UCSD-AML1 (cell line): Measurements from ENCODE around the gene ALX4.

Source experiments
- DNase-seq: peaks from one replicate; lab custom pipeline; 2025; ENCODE audit not compliant: unreplicated experiment; lab: John Stamatoyannopoulos, UW

ALX4 gene

DNA sequence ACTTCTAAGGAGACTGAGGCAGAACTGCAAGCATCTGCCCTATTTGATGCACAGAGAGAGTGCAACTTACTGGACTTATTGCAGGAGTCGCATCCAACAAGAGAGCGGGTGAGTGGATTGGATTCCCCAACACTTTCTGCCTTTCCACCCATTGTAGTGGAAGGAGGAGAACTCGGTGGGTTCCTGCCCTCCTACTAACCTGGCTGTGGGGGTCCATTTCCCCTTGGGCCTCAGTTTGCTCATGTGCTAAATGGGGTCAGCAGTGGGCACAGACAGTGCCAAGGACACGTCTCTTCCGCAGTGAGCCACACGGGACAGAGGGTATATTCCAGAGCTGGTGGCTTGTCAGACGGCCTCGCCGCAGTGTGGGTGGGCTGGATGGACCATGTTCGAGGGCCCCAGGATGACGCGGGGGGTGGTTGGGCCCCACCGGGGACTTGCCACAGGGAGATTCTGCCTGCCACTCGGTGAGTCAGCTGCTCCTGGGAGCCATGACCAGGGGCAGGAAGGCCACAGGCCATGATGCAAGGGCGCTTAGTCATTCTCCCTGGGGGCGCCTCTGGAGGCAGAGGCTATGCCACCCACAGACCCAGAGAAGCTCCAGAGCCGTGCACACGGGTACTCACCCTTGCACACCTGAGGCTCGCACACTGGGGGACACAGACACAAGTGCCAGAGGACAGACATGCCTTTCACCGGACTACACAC, 8.2 kb downstream of the ALX4 start:
- peak; percentile 25 for DNase-seq

DNA sequence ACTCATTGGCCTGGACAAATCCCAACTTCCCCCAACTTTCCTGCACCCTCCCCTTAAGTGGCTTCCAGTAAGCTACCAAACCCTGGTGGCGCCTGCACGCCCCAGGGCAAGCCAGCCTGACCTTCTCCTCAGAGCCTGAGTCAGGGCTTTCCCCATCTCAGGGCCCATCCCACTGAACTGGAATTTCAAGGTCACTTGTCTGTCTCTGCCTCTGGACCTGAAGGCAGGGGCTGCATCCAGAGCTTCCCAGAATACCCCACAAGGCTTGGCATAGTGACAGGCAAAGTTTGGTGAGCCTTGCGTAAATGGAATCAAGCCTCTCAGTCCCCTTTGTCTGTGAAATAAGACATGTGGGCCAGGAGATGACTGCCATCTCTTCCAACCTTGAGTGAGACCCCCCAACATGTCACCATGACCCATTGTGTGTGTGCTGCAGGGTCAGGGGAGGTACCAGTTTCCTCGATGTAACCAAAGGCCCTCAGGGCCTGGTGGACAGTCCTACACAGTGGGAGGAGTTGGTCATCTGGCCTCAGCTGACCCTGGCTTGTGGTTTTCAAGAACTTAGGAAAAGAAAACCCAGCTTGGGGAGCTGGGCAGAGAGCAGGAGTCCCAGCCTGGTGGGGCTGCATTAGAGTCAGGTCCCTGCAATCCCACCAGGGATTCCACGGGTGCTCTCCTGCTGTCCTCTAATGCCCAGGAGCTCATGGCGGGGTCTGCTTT, 8.9 kb downstream of the ALX4 start:
- no peak for DNase-seq

DNA sequence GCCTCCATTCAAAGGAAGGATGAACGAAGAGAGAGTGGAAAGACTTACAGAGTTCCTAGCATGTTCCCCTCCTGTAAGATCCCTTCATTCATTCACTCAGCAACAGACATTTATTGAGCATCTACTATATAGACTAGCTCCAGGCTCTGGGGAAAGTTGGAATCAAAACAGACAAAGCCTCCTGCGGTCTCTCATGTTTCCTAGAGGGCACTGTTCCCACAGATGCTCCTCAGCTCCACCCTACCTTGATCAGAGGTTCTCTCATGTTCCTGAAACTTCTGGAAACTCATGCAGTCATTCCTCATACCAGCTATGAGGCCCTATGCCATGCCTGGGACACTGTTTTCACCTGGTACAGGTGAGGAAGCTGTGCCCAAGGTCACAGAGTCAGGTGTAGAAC, 11.1 kb downstream of the ALX4 start:
- DNase-seq = no peak

DNA sequence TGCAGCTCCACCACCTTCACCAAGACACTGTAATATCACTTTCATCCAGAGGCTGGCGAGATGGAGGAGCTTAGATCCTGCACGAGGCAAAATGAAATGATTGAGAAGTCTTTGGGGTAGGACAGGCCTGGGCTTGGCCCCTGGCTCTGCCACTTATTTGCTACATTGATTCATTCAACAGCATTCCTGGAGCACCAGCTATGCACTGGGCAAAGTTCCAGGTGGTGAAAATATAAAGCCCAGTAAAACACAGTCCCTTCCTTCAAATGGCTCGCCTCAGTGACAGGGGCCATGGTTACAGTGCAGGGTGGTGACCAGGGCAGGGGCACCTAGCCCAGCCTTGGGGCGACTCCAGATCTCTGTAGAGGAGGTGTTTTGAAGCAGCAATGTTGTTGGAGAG, 19.7 kb downstream of the ALX4 start:
- DNase-seq = no peak

DNA sequence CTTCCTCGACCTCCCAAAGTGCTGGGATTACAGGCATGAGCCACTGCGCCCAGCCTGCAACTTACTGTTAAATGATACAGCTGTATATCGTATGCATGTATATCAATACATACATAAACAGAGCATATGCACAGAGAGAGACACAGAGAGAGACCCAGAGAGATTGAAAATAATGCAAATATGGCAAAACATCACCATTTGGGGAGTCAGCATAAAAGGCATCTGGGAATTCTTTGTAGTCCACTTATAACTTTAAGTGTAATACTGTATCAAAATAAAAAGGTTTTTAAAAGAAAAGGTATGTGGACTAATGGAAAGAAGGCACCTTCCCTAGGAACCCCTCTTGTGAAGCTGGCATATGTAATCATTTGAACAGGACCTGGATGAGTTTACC, 21.8 kb downstream of the ALX4 start:
- no peak for DNase-seq

DNA sequence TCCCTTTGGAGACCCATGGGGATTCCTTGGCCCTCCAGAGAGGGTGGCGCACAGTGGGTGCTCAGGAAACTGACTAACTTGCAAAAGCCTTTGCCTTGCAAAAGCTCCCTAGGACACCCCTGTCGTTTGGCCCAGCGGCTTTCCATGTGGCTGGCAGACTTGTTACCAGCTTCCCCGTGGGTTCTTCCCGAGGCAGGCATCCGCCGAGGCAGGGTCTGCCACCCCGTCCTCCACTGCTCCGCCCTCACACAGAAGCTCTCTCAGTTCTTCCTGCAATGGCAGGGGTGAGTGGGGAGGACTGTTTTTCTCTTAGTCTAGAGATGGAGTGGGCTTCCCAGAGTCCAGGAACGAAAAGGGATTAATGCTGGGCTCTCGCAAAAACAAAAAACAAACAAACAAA, 23.0 kb downstream of the ALX4 start:
- no peak for DNase-seq

DNA sequence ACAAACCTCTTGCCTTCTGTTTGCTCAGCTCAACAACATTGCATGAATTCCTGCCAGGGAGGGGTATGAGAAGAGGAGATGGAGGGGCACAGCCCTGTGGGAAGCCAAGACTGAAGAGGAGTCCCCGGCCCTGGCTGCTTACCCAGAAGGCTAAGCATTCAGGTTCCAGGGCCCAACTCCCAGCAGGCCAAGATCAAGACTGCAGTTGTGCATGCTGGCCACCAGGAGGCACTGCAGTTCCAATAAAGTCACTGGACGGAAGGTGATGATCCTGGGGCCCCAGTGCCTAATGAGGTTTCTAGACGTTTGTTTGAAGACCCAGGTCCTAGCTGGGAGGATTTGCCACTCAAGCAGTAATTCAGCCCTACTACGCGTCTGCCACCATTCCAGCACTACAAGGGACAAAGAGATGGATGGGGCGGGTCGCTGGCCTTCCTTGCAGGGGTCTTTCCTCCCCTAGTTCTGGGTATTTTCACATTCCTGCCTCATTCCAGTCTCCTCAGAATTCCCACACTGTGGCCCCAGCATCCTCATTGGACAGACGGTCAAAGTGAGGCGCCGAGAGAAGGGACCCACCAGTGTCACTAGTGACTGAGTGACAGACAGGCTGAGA, 23.6 kb downstream of the ALX4 start:
- peak; percentile 49 for DNase-seq

DNA sequence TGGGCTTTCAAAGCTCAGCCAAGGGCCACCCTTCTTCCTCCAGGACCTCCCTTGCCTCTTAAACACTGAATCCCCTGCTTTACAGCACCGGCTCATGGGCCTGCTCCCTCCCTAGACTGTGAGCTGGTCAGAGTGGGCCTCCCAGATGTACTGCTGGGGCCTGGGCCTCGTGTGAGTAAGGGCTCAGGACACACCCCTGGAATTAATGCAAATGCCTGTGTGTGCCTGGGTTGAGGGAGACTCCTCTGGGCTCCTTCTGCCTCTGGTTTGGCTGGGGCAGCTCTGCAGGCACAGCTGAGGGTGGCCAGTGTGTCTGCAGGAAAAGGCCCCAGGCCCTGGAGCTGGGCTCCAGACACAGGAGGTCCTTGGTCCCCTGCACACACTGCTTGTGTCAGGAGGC, 24.2 kb downstream of the ALX4 start:
- no peak for DNase-seq

DNA sequence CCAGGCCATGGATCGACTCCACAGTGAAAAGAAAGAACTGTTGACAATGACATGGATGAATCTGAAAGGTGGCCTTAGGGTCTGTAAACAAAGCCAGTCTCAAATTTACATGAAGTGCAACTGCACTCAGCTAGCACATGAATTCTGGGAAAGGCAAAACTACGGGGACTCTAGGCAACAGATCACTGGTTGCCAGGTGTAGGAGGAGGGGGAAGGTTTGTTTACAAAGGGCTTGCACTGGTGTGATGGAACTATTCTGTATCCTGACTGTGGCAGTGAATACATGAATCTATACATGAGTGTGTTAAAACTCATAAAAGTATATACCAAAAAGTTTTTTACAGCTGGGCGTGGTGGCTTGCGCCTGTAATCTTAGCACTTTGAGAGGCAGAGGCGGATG, 27.3 kb downstream of the ALX4 start:
- no peak for DNase-seq

DNA sequence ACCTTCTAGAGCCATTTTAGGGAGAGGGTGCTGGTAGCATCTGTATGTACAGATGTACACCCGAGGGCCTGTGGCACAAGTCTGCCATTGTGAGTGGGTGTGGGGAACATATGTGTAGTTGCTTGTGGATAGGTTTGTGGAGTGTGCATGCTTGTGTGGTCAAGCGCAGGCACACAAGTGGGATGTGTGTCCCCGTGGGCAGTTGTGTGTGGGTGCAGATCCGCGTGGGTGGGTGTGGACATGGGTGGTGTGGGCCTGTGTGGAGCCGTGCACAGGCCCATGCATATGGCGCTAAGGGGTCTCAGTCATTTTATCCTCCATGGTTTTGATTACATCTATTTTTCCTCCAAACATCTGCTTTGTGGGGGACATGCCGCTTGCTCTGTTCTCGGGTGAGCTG, 28.8 kb downstream of the ALX4 start:
- no peak for DNase-seq

DNA sequence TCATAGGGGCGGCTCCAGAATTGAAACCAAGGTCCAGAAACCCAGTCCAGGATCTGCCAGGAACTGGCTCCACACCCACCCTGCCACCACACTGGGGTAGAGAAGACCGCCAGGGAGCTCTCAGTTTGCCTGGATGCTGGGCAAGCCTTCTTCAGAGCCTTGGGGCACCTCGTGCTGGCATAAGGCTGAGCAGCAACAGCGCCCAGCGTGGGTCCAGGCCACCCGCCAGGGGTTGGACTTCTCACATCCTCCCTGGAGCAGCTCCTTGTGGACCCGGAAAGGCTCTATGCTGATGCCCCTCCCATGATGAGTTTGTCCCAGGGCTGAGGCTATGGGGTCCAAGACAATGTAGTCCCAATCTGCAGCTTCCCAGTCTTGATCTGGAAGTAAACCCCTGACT, 29.7 kb downstream of the ALX4 start:
- DNase-seq = no peak

DNA sequence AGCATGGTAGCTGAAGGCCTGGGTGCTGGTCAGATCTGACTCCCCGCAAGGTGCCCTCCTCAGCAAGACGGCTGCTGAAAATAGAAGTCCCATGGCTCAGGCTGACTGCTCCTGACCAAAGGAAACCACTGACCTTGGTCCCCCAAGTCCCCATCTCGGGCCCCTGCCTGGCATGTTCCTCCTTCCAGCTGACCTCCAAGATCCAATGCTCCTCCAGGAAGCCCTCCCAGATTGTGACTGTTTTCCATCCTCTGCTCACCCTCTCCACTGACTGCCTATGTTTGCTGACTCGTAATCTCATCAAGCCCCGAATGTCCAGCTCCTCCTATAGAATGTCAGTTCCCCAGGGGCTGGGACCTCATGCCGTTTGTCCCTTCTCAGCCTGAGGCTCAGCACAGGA, 30.5 kb downstream of the ALX4 start:
- DNase-seq = no peak

DNA sequence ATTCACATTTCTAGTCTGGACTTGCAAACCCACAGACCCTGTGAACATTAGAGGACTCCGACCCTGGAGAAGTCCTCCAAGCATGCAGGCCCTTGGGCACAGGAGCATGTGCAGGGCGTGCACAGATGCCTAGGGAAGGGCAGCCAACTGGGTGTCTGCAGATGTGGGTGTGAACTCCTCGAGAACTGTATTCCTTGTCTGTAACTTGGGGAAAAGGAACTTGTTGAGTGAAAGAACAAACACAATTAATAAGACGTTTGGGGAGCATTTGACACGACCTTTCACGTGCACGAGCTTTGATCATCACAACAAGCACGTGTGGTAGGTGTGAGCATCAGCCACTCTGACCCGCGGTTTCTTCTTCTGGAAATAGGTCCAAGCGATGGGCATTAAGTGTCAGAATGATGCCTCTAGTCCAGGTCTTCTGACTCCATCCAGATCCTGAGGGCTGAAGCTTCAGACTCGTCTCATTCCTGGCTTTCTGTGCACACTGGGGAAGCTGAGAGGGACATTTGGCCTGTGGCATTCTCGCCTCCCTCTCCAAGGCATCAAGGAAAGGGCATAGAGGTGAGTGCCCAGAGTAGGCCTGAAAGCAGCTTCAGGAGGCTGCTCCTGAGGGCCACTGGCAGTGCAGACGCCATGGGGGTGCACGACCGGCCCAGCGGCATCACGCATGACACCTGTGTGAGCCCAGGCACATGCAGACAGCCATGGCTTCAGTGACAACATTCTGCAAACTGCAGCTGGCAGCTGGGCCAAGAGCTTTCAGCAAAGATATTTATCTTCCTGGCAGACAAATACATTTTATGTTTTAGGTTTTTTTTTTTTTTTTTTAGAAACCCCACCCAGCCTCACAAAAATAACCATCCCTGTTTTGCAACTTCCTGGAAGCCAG, 32.5 kb downstream of the ALX4 start:
- no peak for DNase-seq

DNA sequence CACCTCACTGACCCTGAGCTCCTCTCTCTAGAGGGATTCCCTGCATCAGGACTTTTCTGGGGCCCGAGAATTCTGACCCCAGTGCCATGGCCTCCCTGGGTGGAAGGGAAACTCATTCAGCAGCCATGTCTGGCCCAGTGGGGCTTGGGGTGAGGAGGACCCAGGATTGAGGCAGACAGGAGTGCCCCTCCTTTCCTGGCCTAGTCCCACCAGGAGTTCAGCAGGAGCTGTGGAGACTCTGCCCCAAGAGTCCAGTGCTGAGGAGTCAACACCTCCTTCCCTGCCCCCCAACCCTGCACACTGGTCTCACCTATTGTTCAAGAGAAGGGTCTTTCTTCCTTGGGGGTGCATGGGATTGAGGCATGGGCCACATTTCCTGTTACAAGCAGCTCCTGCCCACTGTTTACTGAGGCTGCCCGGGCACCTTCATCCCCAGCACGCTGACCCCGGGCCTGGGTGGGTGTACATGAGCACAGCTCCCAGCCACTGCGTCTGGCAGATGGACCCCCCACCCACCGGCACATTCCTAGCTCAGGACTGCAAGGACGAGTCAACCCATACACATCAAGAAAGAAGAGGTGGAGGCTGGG, 33.9 kb downstream of the ALX4 start:
- DNase-seq = no peak

DNA sequence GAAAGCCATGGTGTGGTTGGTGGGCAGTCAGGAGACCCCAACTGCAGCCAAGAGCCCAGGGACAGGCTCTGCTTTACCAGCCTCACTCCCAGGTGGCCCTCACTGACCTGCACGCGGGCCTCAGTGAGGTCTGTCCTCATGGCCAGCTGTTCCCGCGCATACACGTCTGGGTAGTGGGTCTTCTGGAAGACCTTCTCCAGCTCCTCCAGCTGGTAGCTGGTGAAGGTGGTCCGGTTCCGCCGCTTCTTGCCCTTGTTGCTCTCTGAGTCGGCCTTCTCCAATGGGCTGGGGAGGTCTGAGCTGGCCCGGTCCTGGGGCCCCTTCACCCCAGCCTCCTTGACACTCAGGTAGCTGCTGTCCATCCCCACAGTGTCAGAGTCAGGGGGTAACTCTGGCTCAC, 34.7 kb downstream of the ALX4 start:
- no peak for DNase-seq

DNA sequence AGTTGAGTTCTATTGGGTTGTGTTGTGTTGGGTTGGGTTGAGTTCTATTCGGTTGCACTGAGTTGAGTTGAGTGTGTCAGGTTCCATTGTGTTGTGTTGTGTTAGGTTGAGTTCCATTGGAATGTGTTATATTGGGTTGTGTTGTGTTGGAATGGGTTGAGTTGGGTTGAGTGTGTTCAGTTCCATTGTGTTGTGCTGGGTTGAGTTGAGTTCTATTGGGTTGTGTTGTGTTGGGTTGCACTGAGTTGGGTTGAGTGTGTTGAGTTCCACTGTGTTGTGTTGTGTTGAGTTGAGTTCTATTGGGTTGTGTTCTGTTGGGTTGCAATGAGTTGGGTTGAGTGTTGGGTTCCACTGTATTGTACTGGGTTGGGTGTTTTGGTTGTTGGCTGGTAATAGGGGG, 35.5 kb downstream of the ALX4 start:
- DNase-seq = no peak

DNA sequence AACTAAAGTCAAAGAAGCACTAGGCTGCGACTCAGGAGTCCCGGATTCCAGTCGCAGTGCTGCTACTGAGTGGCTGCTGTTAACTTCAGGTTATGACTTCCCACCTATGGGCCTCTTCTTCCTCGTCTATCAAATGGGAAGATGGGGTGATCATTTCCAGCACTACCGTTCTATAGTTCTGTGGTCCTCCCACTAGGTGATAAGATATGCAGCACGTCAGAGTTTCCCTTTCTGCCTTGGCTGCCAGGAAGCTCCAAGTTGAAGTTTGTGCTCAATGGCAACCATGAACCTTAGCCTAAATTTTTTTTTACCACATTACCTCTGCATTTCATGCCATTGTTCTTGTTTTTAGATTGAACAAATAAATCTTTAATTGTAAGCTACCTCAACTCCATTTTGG, 38.7 kb downstream of the ALX4 start:
- DNase-seq = no peak

DNA sequence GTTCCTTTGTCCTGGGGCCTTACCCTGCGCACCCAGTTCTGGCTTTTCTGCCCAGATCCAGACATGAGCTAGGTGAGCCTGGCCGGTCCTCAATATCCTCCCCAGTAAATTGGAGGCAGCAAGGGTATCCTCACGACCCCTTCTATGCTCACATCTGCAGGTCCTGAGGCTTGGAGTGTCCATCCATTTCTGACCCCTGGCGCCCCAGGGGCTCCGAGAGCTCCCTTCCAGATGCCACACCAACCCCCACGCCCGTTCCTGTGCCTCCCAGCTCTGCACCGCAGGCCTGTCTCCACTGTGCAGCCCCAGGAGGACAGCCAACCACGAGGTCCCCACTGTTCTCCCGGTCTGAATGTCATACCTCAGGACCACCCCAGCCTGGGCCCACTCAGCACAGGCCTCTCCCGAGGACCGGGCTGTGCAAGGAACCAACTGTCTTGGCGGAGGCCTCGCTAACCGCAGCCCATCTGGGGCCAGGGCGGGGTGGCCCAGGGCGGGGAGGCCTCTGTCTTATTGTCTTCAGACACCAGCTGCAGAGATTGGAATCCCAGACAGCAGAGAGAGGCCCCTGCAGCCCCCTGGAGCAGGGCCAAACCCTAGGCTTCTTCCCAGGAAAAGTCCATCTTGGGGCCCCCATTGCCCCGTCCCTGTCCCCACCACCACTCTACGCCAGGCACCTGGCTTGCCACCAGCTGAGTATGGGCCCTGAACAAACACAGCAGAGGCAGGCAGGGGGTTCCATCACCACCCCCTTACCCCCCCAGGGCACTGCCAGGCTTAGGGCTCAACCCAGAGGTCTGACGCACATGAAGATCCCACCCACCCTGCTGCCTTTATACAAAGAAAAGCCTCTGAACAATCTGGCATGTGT, 39.3 kb downstream of the ALX4 start:
- no peak for DNase-seq

DNA sequence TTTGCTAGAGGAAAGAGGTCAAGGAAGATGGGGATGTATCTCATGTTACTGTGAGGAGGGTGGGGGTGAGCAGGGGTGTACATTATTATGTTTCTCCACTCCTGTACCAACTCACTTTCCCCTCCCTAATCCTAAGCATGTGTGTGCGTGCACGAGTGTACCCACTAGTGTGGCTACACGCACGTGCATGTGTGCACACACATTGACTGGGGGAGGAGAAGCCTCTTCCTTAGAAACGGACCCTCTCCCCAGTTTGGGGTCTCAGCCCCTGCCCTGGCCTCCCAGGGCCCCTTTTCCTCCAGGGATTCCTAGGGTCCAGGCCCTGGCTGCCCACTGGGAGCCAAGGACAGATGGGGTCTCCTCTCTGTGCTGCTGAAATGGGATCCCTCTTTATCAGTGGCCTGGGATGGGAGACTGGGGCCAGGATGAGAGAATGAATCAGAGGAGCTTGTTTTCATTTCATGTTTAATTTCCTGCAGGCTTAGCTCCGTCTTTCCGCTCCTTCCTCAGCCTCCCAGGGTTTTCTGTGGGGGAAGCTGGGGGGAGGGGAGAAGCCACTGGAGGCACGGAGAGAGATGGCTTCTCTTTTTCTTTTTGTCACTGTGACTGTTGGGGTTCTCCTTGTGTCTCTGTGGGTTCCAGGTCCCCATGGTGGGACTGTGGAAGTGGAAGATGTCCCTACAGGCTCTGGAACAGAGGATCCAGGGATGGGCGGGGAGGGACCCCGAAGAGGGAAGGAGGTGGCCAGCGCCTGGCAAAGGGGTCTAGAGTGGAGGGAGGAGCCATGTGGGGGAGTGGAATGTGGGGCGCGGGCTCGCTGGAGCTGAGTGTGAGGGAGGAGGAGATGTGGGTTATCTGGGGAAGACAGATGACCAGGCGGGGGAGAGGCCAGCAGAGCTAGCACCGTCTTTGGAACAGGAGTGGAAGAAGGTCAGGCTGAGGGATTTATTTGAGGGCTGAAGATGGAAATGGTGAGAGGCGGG, 40.3 kb downstream of the ALX4 start:
- DNase-seq = no peak
